Endothelial cell of umbilical vein (primary cell): ENCODE data around the gene BPIFB3. TPM values are rescaled to one million over a fixed set of nuclear protein-coding genes. Genes with fewer than 3 reads are reported as not detected.

Experiments
- BruUV-seq: library from RNA; stranded (reverse); fragments of 400-500 nt; replicated peaks from 2 replicates; lab custom pipeline; 2021; lab: Mats Ljungman, UMichigan
- CTCF ChIA-PET: fragments of 300-600, 350-600 bp; sonication (Branson Sonifier 250); formaldehyde crosslinking; loops from one replicate; lab custom pipeline; 2021; ENCODE audit warnings: antibody characterized with exemption, inconsistent platforms; lab: Charles Lee
- POLR2A ChIA-PET: fragments of 300-600, 350-600 bp; sonication (Branson Sonifier 250); formaldehyde crosslinking; loops from one replicate; lab custom pipeline; 2021; ENCODE audit warnings: antibody characterized with exemption, inconsistent platforms; lab: Charles Lee
- DNase-seq: peaks from one replicate; pipeline ENCODE4 v3.0.0-alpha.2; 2011; ENCODE audit warnings: low read depth, low spot score
- FAIRE-seq: peaks from 2 replicates; lab custom pipeline; 2011; peaks lifted over from hg19 to GRCh38; lab: Jason Lieb, UNC
- H2AFZ ChIP-seq: 2 replicates; pipeline ENCODE4 v1.6.0; 2012; ENCODE audit warnings: low read depth, low read length, control low read depth, inconsistent platforms
- H3K27ac ChIP-seq: 2 replicates; pipeline ENCODE4 v1.5.1; 2011; ENCODE audit warnings: low read depth, mild to moderate bottlenecking, control low read depth, low read length, moderate library complexity; ENCODE audit not compliant: insufficient read depth
- H3K27me3 ChIP-seq, 2 experiments: 2 replicates each; pipeline versions ENCODE4 v1.6.0 to v1.6.1; 2011; ENCODE audit warnings: low read length in 2 of 2, mixed read lengths in 1 of 2; ENCODE audit not compliant: control insufficient read depth in 2 of 2, insufficient read depth in 2 of 2
- H3K36me3 ChIP-seq, 2 experiments: 2 replicates in 1 of 2; 3 replicates in 1 of 2; pipeline ENCODE4 v1.5.1; 2011; ENCODE audit warnings: low read length in 2 of 2, mild to moderate bottlenecking in 1 of 2, moderate library complexity in 1 of 2; ENCODE audit not compliant: control insufficient read depth in 2 of 2, insufficient read depth in 2 of 2; ENCODE audit errors: extremely low read depth in 1 of 2
- H3K4me1 ChIP-seq: 3 replicates; pipeline ENCODE4 v1.5.1; 2011; ENCODE audit warnings: mild to moderate bottlenecking, low read length; ENCODE audit not compliant: control insufficient read depth, insufficient read depth; ENCODE audit errors: extremely low read depth
- H3K4me2 ChIP-seq: 2 replicates; pipeline ENCODE4 v1.6.1; 2011; ENCODE audit warnings: low read length, control low read depth, mixed read lengths; ENCODE audit not compliant: insufficient read depth
- H3K4me3 ChIP-seq, 3 experiments: fragments of 200-600 bp in 1 of 3; sonication (generic), shearing (Covaris generic) in 1 of 3; replicated peaks in 1 of 3; 2 replicates each; pipeline ENCODE4 v1.5.1; 2011 to 2016; ENCODE audit warnings: control low read depth in 3 of 3, low read length in 3 of 3, mild to moderate bottlenecking in 2 of 3, inconsistent platforms in 1 of 3, low read depth in 1 of 3, moderate library complexity in 1 of 3; ENCODE audit not compliant: insufficient read depth in 1 of 3
- H3K79me2 ChIP-seq: 2 replicates; pipeline ENCODE4 v1.6.0; 2012; ENCODE audit warnings: low read length, inconsistent platforms; ENCODE audit not compliant: control insufficient read depth, insufficient read depth
- H3K9ac ChIP-seq: replicated peaks from 2 replicates; pipeline ENCODE3; 2011; ENCODE audit warnings: low read length, control low read depth; ENCODE audit not compliant: insufficient read depth; ENCODE audit errors: extremely low read depth
- H3K9me1 ChIP-seq: replicated peaks from 3 replicates; pipeline ENCODE4 v1.6.0; 2011; ENCODE audit warnings: mild to moderate bottlenecking, low read length; ENCODE audit not compliant: control insufficient read depth, insufficient read depth; ENCODE audit errors: extremely low read depth
- H3K9me3 ChIP-seq: replicated peaks from 2 replicates; pipeline ENCODE4 v1.5.1; 2012; ENCODE audit warnings: low read length, inconsistent platforms; ENCODE audit not compliant: control insufficient read depth, insufficient read depth
- H4K20me1 ChIP-seq: replicated peaks from 2 replicates; pipeline ENCODE3; 2011; ENCODE audit warnings: mild to moderate bottlenecking, low read length; ENCODE audit not compliant: control insufficient read depth, insufficient read depth; ENCODE audit errors: extremely low read depth
- EZH2 ChIP-seq: IDR thresholded peaks from 2 replicates; pipeline ENCODE4 v1.6.1; 2012; ENCODE audit warnings: borderline replicate concordance, low read depth, mild to moderate bottlenecking, moderate library complexity, low read length, inconsistent platforms; ENCODE audit not compliant: severe bottlenecking
- JUN ChIP-seq: IDR thresholded peaks from 2 replicates; pipeline ENCODE4 v1.6.1; 2011; ENCODE audit warnings: borderline replicate concordance, low read depth; ENCODE audit not compliant: insufficient read length, insufficient read depth
- MYC ChIP-seq: IDR thresholded peaks from one replicate; pipeline ENCODE4 v1.6.1; 2011; ENCODE audit warnings: mild to moderate bottlenecking, low read depth, low read length
- POLR2A ChIP-seq: IDR thresholded peaks from 2 replicates; pipeline ENCODE4 v1.6.1; 2012; ENCODE audit warnings: low read depth, mild to moderate bottlenecking, control low read depth, low read length
- POLR2AphosphoS5 ChIP-seq: IDR thresholded peaks from 2 replicates; pipeline ENCODE4 v1.6.1; 2012; ENCODE audit warnings: low read depth, mild to moderate bottlenecking, control low read depth, low read length, moderate library complexity; ENCODE audit not compliant: insufficient read depth
- dilution Hi-C: fragments of 300-500 bp; cut with MboI; formaldehyde crosslinking; loops from one replicate; pipeline ENCODE4 v1.15.0; 2019; ENCODE audit warnings: low sequenced_read_pairs; ENCODE audit not compliant: extremely low pct_ligation_motif_present
- intact Hi-C: fragments of 100-400 bp; cut with micrococcal nuclease; formaldehyde crosslinking; loops from one replicate; pipeline ENCODE4 v1.10.0; 2022
- polyA plus RNA-seq, 4 experiments: library from polyadenylated mRNA; depleted of rRNA in 3 of 4; stranded (reverse) in 3 of 4; unstranded in 1 of 4; fragments of >200 nt; gene quantifications; 2 replicates each; pipeline versions ENCODE4 v1.2.1 to v1.2.3, GENCODE V29; 2011 to 2012; ENCODE audit warnings: missing spikeins in 1 of 4
- total RNA-seq: library from RNA; stranded (reverse); gene quantifications from 2 replicates; pipeline ENCODE4 v1.2.3, GENCODE V29; 2021
- TF ChIP-seq, protein P1 (sequence below): IDR thresholded peaks from 2 replicates; pipeline ENCODE4 v1.6.1; 2011; ENCODE audit not compliant: insufficient read depth, insufficient read length
- TF ChIP-seq, protein P2 (sequence below), 2 donors: IDR thresholded peaks; 1 replicate in 1 of 2; 2 replicates in 1 of 2; pipeline ENCODE4 v1.5.1; 2011; ENCODE audit warnings: low read length in 2 of 2, mild to moderate bottlenecking in 2 of 2, moderate library complexity in 2 of 2, control low read depth in 1 of 2, inconsistent platforms in 1 of 2, low read depth in 1 of 2; ENCODE audit not compliant: insufficient read depth in 1 of 2; ENCODE audit errors: extremely low read depth in 1 of 2

BPIFB3 gene
- total and polyA plus RNA-seq, 2 donors (not counting 3 experiments of a cell fraction or from before 2014, with no cell fraction given) = not detected

DNA sequence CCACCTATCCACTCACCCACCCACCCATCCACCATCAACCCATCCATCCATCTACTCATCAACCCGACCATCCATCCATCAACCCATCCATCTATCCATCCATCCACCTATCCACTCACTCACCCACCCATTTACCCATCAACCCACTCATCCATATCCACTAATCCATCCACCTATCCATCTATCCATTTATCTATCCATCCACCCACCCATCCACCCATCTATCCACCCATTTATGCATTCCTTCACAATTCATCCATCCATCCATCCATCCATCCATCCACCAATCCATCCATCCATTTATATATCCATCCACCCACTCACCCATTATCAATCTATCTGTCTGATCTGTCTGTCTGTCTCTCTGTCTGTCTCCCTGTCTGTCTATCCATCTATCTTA is 39.9 kb downstream of the BPIFB3 start:
- Histone ChIP-seq H3K9me1 (no peaks in the 10 kb centered on the region), H3K4me2 (no peak overlapping the region), H3K9ac (no peak overlapping the region), H3K36me3 (no peaks in the 10 kb centered on the region), H3K4me1 (no peaks in the 10 kb centered on the region), H3K4me3 (no peak overlapping the region), H3K79me2 (no peaks in the 10 kb centered on the region), H3K27me3 (no peaks in the 10 kb centered on the region), H4K20me1 (no peaks in the 10 kb centered on the region), H2AFZ (no peak overlapping the region), H3K9me3 (no peaks in the 10 kb centered on the region), H3K27ac (no peak overlapping the region)
- ChIA-PET CTCF (interaction anchor here (1.2 kb wide), 2 partner anchors 189 to 191 kb away, joined by 3 to 4 read pairs; no protein-coding TSS in a partner anchor), POLR2A (no interaction called here)
- FAIRE-seq = no peak
- DNase-seq = no peak
- TF ChIP-seq, protein P1, sequence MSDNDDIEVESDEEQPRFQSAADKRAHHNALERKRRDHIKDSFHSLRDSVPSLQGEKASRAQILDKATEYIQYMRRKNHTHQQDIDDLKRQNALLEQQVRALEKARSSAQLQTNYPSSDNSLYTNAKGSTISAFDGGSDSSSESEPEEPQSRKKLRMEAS = no peak
- TF ChIP-seq POLR2A (no peak), JUN (no peak), MYC (no peak), EZH2 (no peak), POLR2AphosphoS5 (no peak)
- TF ChIP-seq, protein P2, sequence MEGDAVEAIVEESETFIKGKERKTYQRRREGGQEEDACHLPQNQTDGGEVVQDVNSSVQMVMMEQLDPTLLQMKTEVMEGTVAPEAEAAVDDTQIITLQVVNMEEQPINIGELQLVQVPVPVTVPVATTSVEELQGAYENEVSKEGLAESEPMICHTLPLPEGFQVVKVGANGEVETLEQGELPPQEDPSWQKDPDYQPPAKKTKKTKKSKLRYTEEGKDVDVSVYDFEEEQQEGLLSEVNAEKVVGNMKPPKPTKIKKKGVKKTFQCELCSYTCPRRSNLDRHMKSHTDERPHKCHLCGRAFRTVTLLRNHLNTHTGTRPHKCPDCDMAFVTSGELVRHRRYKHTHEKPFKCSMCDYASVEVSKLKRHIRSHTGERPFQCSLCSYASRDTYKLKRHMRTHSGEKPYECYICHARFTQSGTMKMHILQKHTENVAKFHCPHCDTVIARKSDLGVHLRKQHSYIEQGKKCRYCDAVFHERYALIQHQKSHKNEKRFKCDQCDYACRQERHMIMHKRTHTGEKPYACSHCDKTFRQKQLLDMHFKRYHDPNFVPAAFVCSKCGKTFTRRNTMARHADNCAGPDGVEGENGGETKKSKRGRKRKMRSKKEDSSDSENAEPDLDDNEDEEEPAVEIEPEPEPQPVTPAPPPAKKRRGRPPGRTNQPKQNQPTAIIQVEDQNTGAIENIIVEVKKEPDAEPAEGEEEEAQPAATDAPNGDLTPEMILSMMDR (IDR thresholded peaks at IDR 0.05; ENCODE audit: extremely low read depth in 1 of 2, insufficient read depth in 1 of 2, low read depth in 1 of 2, low read length in 2 of 2) = no peak
- BruUV-seq = no TSS peak
- dilution Hi-C loops (no loop called here), intact Hi-C loops (no loop called here)
